NK-92 (cell line): ENCODE results near the gene PERM1.

ENCODE experiments used
- DNase-seq: peaks from one replicate; lab custom pipeline; 2025; ENCODE audit not compliant: unreplicated experiment; lab: John Stamatoyannopoulos, UW

PERM1 gene

GRCh38 chr1:936348-937264, 45.3 kb downstream of the PERM1 start:
- no peak for DNase-seq

GRCh38 chr1:935751-936231, 46.1 kb downstream of the PERM1 start:
- no peak for DNase-seq

GRCh38 chr1:934991-935750, 46.7 kb downstream of the PERM1 start:
- no peak for DNase-seq

GRCh38 chr1:933603-933940, 48.3 kb downstream of the PERM1 start:
- no peak for DNase-seq

- DNase-seq: no peak
Measured at GRCh38 chr1:932776-933602, 48.9 kb downstream of the PERM1 start.

- DNase-seq: no peak
Measured at GRCh38 chr1:932173-932510, 49.8 kb downstream of the PERM1 start.

- DNase-seq: no peak
Measured at GRCh38 chr1:931380-932172, 50.3 kb downstream of the PERM1 start.

- no peak for DNase-seq
Measured at GRCh38 chr1:930633-931138, 51.2 kb downstream of the PERM1 start.

- no peak for DNase-seq
Measured at GRCh38 chr1:929712-930632, 51.9 kb downstream of the PERM1 start.

GRCh38 chr1:928825-929661, 52.9 kb downstream of the PERM1 start:
- DNase-seq: no peak

- no peak for DNase-seq
Measured at GRCh38 chr1:927748-928147, 54.1 kb downstream of the PERM1 start.

- DNase-seq: no peak
Measured at GRCh38 chr1:927234-927633, 54.7 kb downstream of the PERM1 start.

- no peak for DNase-seq
Measured at GRCh38 chr1:925561-926421, 56.1 kb downstream of the PERM1 start.
